Keratinocyte (primary cell): Measurements from ENCODE around the gene IL1RAPL2. TPM values are rescaled to one million over a fixed set of nuclear protein-coding genes. Genes with fewer than 3 reads are reported as not detected.

Experiments used
- DNase-seq: peaks from one replicate; pipeline ENCODE4 v3.0.0-alpha.2; 2011; ENCODE audit warnings: low read depth, missing footprints, low spot score
- FAIRE-seq: peaks from 2 replicates; lab custom pipeline; 2011; peaks lifted over from hg19 to GRCh38; lab: Jason Lieb, UNC
- H2AFZ ChIP-seq: 2 replicates; pipeline ENCODE4 v1.6.0; 2012; ENCODE audit warnings: low read length, control low read depth, inconsistent platforms; ENCODE audit not compliant: control insufficient read depth
- H3K27ac ChIP-seq: 2 replicates; pipeline ENCODE4 v1.5.1; 2011; ENCODE audit warnings: low read length; ENCODE audit not compliant: control insufficient read depth, insufficient read depth
- H3K27me3 ChIP-seq: 3 replicates; pipeline ENCODE4 v1.6.0; 2011; ENCODE audit warnings: low read length; ENCODE audit not compliant: control insufficient read depth, insufficient read depth; ENCODE audit errors: extremely low read depth
- H3K36me3 ChIP-seq, 2 experiments: 2 replicates in 1 of 2; 3 replicates in 1 of 2; pipeline ENCODE4 v1.5.1; 2011; ENCODE audit warnings: low read length in 2 of 2, mild to moderate bottlenecking in 1 of 2; ENCODE audit not compliant: control insufficient read depth in 2 of 2, insufficient read depth in 2 of 2; ENCODE audit errors: extremely low read depth in 1 of 2
- H3K4me1 ChIP-seq: 3 replicates; pipeline ENCODE4 v1.5.1; 2011; ENCODE audit warnings: low read length; ENCODE audit not compliant: control insufficient read depth, insufficient read depth; ENCODE audit errors: extremely low read depth
- H3K4me2 ChIP-seq: 3 replicates; pipeline ENCODE4 v1.6.0; 2011; ENCODE audit warnings: low read depth, low read length; ENCODE audit not compliant: control insufficient read depth, insufficient read depth; ENCODE audit errors: extremely low read depth
- H3K4me3 ChIP-seq, 3 experiments: fragments of 200-600 bp in 1 of 3; sonication (generic) in 1 of 3; 2 replicates in 2 of 3; 3 replicates in 1 of 3; pipeline ENCODE4 v1.5.1; 2011 to 2016; ENCODE audit warnings: low read length in 3 of 3, mild to moderate bottlenecking in 3 of 3, control low read depth in 2 of 3, inconsistent platforms in 1 of 3, low read depth in 1 of 3, mixed read lengths in 1 of 3, mixed run types in 1 of 3, moderate library complexity in 1 of 3; ENCODE audit not compliant: control insufficient read depth in 2 of 3, insufficient read depth in 2 of 3; ENCODE audit errors: extremely low read depth in 1 of 3
- H3K79me2 ChIP-seq: 2 replicates; pipeline ENCODE4 v1.6.0; 2012; ENCODE audit warnings: low read length; ENCODE audit not compliant: control insufficient read depth, insufficient read depth
- H3K9ac ChIP-seq: 3 replicates; pipeline ENCODE4 v1.6.0; 2011; ENCODE audit warnings: low read length; ENCODE audit not compliant: control insufficient read depth, insufficient read depth; ENCODE audit errors: extremely low read depth
- H3K9me1 ChIP-seq: 3 replicates; pipeline ENCODE4 v1.6.0; 2011; ENCODE audit warnings: low read length; ENCODE audit not compliant: control insufficient read depth, insufficient read depth; ENCODE audit errors: extremely low read depth
- H3K9me3 ChIP-seq: 2 replicates; pipeline ENCODE4 v1.5.1; 2012; ENCODE audit warnings: low read depth, low read length; ENCODE audit not compliant: control insufficient read depth
- H4K20me1 ChIP-seq: 3 replicates; pipeline ENCODE4 v1.6.0; 2011; ENCODE audit warnings: low read length; ENCODE audit not compliant: control insufficient read depth, insufficient read depth; ENCODE audit errors: extremely low read depth
- EZH2 ChIP-seq: IDR thresholded peaks from one replicate; pipeline ENCODE4 v1.6.1; 2012; ENCODE audit warnings: inconsistent platforms, mild to moderate bottlenecking, low read length, moderate library complexity
- dilution Hi-C: fragments of 300-500 bp; cut with MboI; formaldehyde crosslinking; loops from one replicate; pipeline ENCODE4 v1.7.0; 2020; ENCODE audit warnings: low sequenced_read_pairs; ENCODE audit not compliant: extremely low pct_ligation_motif_present
- polyA plus RNA-seq, 5 experiments: library from polyadenylated mRNA; depleted of rRNA in 3 of 5; stranded (reverse) in 3 of 5; stranded (forward) in 1 of 5; unstranded in 1 of 5; fragments of >200 nt; gene quantifications; 1 replicate in 1 of 5; 2 replicates in 3 of 5; 3 replicates in 1 of 5; pipeline versions ENCODE4 v1.2.1 to v1.2.3, GENCODE V29; 2011 to 2012; ENCODE audit warnings: missing spikeins in 2 of 5, low read depth in 1 of 5, low replicate concordance in 1 of 5
- TF ChIP-seq, protein P1 (sequence below), 3 experiments: IDR thresholded peaks in 1 of 3; conservative IDR thresholded peaks in 1 of 3; optimal IDR thresholded peaks in 1 of 3; 2 replicates in 2 of 3; 3 replicates in 1 of 3; pipeline versions ENCODE3 to v1.5.1; 2011; ENCODE audit warnings: low read length in 3 of 3, mild to moderate bottlenecking in 3 of 3, moderate library complexity in 2 of 3, control low read depth in 1 of 3, inconsistent platforms in 1 of 3; ENCODE audit not compliant: insufficient read depth in 2 of 3; ENCODE audit errors: extremely low read depth in 1 of 3

The IL1RAPL2 gene
- polyA plus RNA-seq, 1 donor (not counting 4 experiments of a cell fraction or from before 2014, with no cell fraction given): 0.24 TPM

DNA sequence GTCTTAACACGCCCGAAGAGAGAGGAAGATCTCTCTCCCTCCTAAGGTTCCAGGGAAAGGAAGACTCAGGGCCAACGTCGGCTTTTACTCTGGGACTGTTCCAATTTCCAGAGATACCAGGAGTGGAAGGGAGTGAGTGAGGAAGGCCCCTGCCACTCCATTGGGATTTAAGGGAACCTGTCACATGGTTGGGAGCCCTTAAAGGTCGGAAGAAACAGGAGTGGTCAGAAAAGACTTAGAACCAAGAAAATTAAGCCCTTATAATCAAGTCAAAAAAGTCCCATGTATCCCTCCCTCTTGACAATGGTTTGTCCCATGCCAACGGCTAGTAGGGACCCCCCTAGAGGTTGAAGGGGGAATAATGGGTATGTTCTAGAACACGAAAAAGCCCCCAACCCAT, 654.6 kb downstream of the IL1RAPL2 start, which contains the start of gene TEX13A:
Gene TEX13A, minus strand, starts transcription at position 59 of the 400 bp plus-strand sequence. CDS start 297 bp downstream, outside the sequence.
- no peaks in the 10 kb centered on the region for H3K79me2 ChIP-seq
- no peaks in the 10 kb centered on the region for H3K4me1 ChIP-seq
- H3K27ac ChIP-seq: no peak within 1 kb of the TSS
- FAIRE-seq: no peak
- H2AFZ ChIP-seq: no peak within 1 kb of the TSS
- no peaks in the 10 kb centered on the region for H3K9me1 ChIP-seq
- H3K9ac ChIP-seq: no peak within 1 kb of the TSS
- H3K4me2 ChIP-seq: no peak within 1 kb of the TSS
- no peaks in the 10 kb centered on the region for H3K36me3 ChIP-seq
- TF ChIP-seq, protein P1, sequence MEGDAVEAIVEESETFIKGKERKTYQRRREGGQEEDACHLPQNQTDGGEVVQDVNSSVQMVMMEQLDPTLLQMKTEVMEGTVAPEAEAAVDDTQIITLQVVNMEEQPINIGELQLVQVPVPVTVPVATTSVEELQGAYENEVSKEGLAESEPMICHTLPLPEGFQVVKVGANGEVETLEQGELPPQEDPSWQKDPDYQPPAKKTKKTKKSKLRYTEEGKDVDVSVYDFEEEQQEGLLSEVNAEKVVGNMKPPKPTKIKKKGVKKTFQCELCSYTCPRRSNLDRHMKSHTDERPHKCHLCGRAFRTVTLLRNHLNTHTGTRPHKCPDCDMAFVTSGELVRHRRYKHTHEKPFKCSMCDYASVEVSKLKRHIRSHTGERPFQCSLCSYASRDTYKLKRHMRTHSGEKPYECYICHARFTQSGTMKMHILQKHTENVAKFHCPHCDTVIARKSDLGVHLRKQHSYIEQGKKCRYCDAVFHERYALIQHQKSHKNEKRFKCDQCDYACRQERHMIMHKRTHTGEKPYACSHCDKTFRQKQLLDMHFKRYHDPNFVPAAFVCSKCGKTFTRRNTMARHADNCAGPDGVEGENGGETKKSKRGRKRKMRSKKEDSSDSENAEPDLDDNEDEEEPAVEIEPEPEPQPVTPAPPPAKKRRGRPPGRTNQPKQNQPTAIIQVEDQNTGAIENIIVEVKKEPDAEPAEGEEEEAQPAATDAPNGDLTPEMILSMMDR (optimal IDR thresholded peaks at IDR 0.05 in 1 of 3, IDR thresholded peaks at IDR 0.05 in 1 of 3, conservative IDR thresholded peaks at IDR 0.05 in 1 of 3; ENCODE audit: extremely low read depth in 1 of 3, insufficient read depth in 2 of 3, low read length in 3 of 3): no peak
- TF ChIP-seq EZH2: no peak
- H4K20me1 ChIP-seq: no peaks in the 10 kb centered on the region
- H3K27me3 ChIP-seq: no peaks in the 10 kb centered on the region
- H3K4me3 ChIP-seq: no peak within 1 kb of the TSS
- no peaks in the 10 kb centered on the region for H3K9me3 ChIP-seq
- dilution Hi-C loops: no loop called here
- no peak for DNase-seq

DNA sequence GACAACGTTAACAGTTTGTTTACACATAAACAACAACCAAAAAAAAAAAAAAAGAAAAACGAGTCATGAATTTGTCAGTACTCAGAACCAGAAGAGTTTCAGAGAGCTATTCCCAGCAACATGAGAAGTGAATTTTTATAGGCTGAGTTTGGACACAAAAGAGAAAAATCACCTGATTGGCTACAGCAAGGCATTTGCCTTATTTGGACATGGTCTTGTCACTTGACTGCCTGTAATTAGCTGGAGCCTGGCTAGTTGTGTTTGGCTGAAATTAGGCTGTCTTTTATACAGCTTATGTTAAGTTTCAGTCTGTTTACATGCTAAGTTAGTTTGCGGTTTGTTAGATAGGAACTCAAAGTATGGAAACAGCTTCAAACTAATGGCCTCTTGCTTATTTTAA, 655.4 kb downstream of the IL1RAPL2 start:
- H3K4me2 ChIP-seq: no peak overlapping the region
- no peak for FAIRE-seq
- TF ChIP-seq, protein P1 (optimal IDR thresholded peaks at IDR 0.05 in 1 of 3, IDR thresholded peaks at IDR 0.05 in 1 of 3, conservative IDR thresholded peaks at IDR 0.05 in 1 of 3; ENCODE audit: extremely low read depth in 1 of 3, insufficient read depth in 2 of 3, low read length in 3 of 3): no peak
- TF ChIP-seq EZH2: no peak
- H3K79me2 ChIP-seq: no peaks in the 10 kb centered on the region
- dilution Hi-C loops: no loop called here
- H4K20me1 ChIP-seq: no peaks in the 10 kb centered on the region
- no peaks in the 10 kb centered on the region for H3K9me1 ChIP-seq
- H3K27me3 ChIP-seq: no peaks in the 10 kb centered on the region
- no peak overlapping the region for H3K9ac ChIP-seq
- H3K36me3 ChIP-seq: no peaks in the 10 kb centered on the region
- no peaks in the 10 kb centered on the region for H3K4me1 ChIP-seq
- no peaks in the 10 kb centered on the region for H3K9me3 ChIP-seq
- DNase-seq: no peak
- no peak overlapping the region for H2AFZ ChIP-seq
- no peak overlapping the region for H3K27ac ChIP-seq
- no peak overlapping the region for H3K4me3 ChIP-seq
